ENCODE data around the gene HOMER3. TPM values are rescaled to one million over a fixed set of nuclear protein-coding genes. Genes with fewer than 3 reads are reported as not detected.

HOMER3 gene
- total and polyA plus RNA-seq, 9 of the 15 experiments (the other 6 are each of a cell fraction or from before 2014, with no cell fraction given): 1.3 to 5.1 (median 3.7) TPM; not detected in 2

GRCh38 chr19:18903156-18904037, 37.6 kb downstream of the HOMER3 start:
- Histone ChIP-seq H4K20me1 (replicated peaks; ENCODE audit: control insufficient read depth, insufficient read depth, low read length) (peaks cover 13% of the 10 kb centered on the region; the same call in 1 of the 2 replicates), H3K36me3 (ENCODE audit: control insufficient read depth, insufficient read depth, low read length) (peaks cover 69% of the 10 kb centered on the region; the same call in 2 of the 3 replicates), H3K27me3 (ENCODE audit: control insufficient read depth in 2 of 2, insufficient read depth in 2 of 2, low read length in 2 of 2) (no peaks in the 10 kb centered on the region), H3K4me1 (replicated peaks in 1 of 2; ENCODE audit: control insufficient read depth in 2 of 2, insufficient read depth in 2 of 2, low read length in 2 of 2) (peaks cover 5 to 59% of the 10 kb centered on the region in 2 experiments), H3K4me3 (no peak overlapping the region), H3K9me1 (ENCODE audit: control insufficient read depth, insufficient read depth, low read length) (peaks cover 3% of the 10 kb centered on the region), H3K79me2 (ENCODE audit: control insufficient read depth, insufficient read depth, low read length) (no peaks in the 10 kb centered on the region), H3K27ac (ENCODE audit: extremely low read depth, low read depth, low read length) (no peak overlapping the region), H2AFZ (ENCODE audit: low read depth, low read length) (no peak overlapping the region), H3K9ac (ENCODE audit: insufficient read depth in 1 of 2, low read depth in 2 of 2, low read length in 2 of 2) (peak overlapping the region in 1 of 2 experiments; percentile 2; a peak in 1 of 4 replicates), H3K9me3 (replicated peaks; ENCODE audit: control insufficient read depth, insufficient read depth, low read depth, low read length) (no peaks in the 10 kb centered on the region), H3K4me2 (ENCODE audit: insufficient read depth, low read length) (no peak overlapping the region)
- TF ChIP-seq ASH1L (IDR thresholded peaks at IDR 0.05; ENCODE audit: borderline replicate concordance, low read depth, partially characterized antibody) (no peak), POLR2G (IDR thresholded peaks at IDR 0.05; ENCODE audit: low read depth, low read length) (peak; percentile 59), NFIC (IDR thresholded peaks at IDR 0.05) (0 out of 2 replicates have a peak, but pooled peaks have one; percentile 11), ZNF277 (CRISPR knock-in tag; IDR thresholded peaks at IDR 0.05; ENCODE audit: borderline replicate concordance) (no peak), ZBTB33 (CRISPR knock-in tag; IDR thresholded peaks at IDR 0.05) (peak; percentile 100), HNRNPLL (IDR thresholded peaks at IDR 0.05; ENCODE audit: low read depth, low read length, poor library complexity, severe bottlenecking) (no peak), MAX (CRISPR knock-in tag; IDR thresholded peaks at IDR 0.05) (peak; percentile 54; the same call in 1 of the 2 replicates), ATF3 (IDR thresholded peaks at IDR 0.05) (peak; percentile 22; the same call in 1 of the 2 replicates), ATF3 (CRISPR knock-in tag; conservative IDR thresholded peaks at IDR 0.05) (no peak), E2F5 (CRISPR knock-in tag; IDR thresholded peaks at IDR 0.05) (no peak), CTCFL (IDR thresholded peaks at IDR 0.05; ENCODE audit: borderline replicate concordance, insufficient read depth, low read depth, low read length, poor library complexity, severe bottlenecking) (peak; percentile 73)
- WGBS (ENCODE audit: insufficient coverage, low coverage, missing lambda C conversion rate): 87% methylated on average over 25 of the region's 29 CpGs
- no TSS peak for BruUV-seq (replicated peaks)
- intact Hi-C loops (cut with micrococcal nuclease): no loop called here
- ChIA-PET POLR2A (interaction anchor here (0.5 to 1.4 kb wide), 4 partner anchors 10 to 342 kb away, joined by 3 to 5 read pairs (median 3); no protein-coding TSS in a partner anchor), CTCF (ENCODE audit: low intra/inter-chr PET ratio) (no interaction called here)
- ATAC-seq: peak; percentile 10; the same call in 2 of the 3 replicates
- no peak for FAIRE-seq
- no peak for DNase-seq (ENCODE audit: extremely low read depth in 1 of 4, low spot score in 3 of 4)
- in situ Hi-C loops (cut with MboI): no loop called here
